Transverse colon (tissue), 4 donors: Measurements from ENCODE around the gene ZNF423. TPM values are rescaled to one million over a fixed set of nuclear protein-coding genes. Genes with fewer than 3 reads are reported as not detected.

Experiments
- DNase-seq: peaks from one replicate; pipeline ENCODE4 v3.0.0-alpha.2; 2019
- H3K27ac ChIP-seq, 4 donors: fragments of 200-600 bp; sonication (generic); 2 replicates each; pipeline ENCODE4 v1.5.1; 2016 to 2018; ENCODE audit warnings: inconsistent platforms in 4 of 4
- H3K27me3 ChIP-seq: fragments of 200-600 bp; sonication (generic); 2 replicates; pipeline ENCODE4 v1.5.1; 2017; ENCODE audit warnings: inconsistent platforms
- H3K36me3 ChIP-seq, 4 donors: fragments of 200-600 bp; sonication (generic); 2 replicates each; pipeline ENCODE4 v1.5.1; 2017 to 2019; ENCODE audit warnings: inconsistent platforms in 4 of 4
- H3K4me1 ChIP-seq, 4 donors: fragments of 200-600 bp; sonication (generic); 2 replicates each; pipeline ENCODE4 v1.5.1; 2017 to 2020; ENCODE audit warnings: inconsistent platforms in 4 of 4
- H3K4me3 ChIP-seq, 4 donors: fragments of 200-600 bp; sonication (generic); 1 replicate in 1 of 4; 2 replicates in 3 of 4; pipeline versions ENCODE4 v1.5.1 to v1.6.1; 2017 to 2019; ENCODE audit warnings: inconsistent platforms in 4 of 4
- H3K9me3 ChIP-seq, 2 donors: fragments of 200-600 bp; sonication (generic); 2 replicates each; pipeline ENCODE4 v1.5.1; 2017 to 2019; ENCODE audit warnings: inconsistent platforms in 2 of 2
- CTCF ChIP-seq, 5 experiments: fragments of 200-600 bp in 3 of 5; fragments of 450-650 bp in 2 of 5; sonication (generic) in 3 of 5; IDR thresholded peaks; 1 replicate in 2 of 5; 2 replicates in 3 of 5; pipeline ENCODE4 v1.5.1; 2016 to 2017; ENCODE audit warnings: antibody characterized with exemption in 5 of 5, inconsistent platforms in 3 of 5, mild to moderate bottlenecking in 2 of 5, moderate library complexity in 1 of 5
- EP300 ChIP-seq: sonication (generic); formaldehyde crosslinking; IDR thresholded peaks from one replicate; pipeline ENCODE4 v1.6.1; 2017; ENCODE audit warnings: antibody characterized with exemption, low read depth
- POLR2A ChIP-seq: fragments of 450-650 bp; IDR thresholded peaks from one replicate; pipeline ENCODE4 v1.6.1; 2016; ENCODE audit warnings: antibody characterized with exemption, mild to moderate bottlenecking, moderate library complexity
- POLR2AphosphoS5 ChIP-seq, 3 donors: sonication (generic); formaldehyde crosslinking; IDR thresholded peaks; one replicate each; pipeline ENCODE4 v1.6.1; 2016; ENCODE audit warnings: antibody characterized with exemption in 3 of 3
- WGBS, 2 donors: methylation state at CpG; one replicate each; pipeline ENCODE4 v1.1.5; 2018; ENCODE audit warnings: low coverage in 1 of 2; 5-methylcytosine and 5-hydroxymethylcytosine counted together
- in situ Hi-C, 4 donors: fragments of 200-750 bp; cut with MboI; loops; one replicate each; pipeline versions ENCODE4 v1.15.0 to v1.15.1; 2017; ENCODE audit warnings: low sequenced_read_pairs in 3 of 4, low pct_ligation_motif_present in 1 of 4, low pct_unique_long_range_greater_than_20kb in 1 of 4
- intact Hi-C: fragments of 100-400 bp; cut with DNase I; formaldehyde crosslinking; loops from one replicate; pipeline ENCODE4 v1.15.1; 2023; ENCODE audit warnings: low total_unique reads
- total RNA-seq, 4 donors: library from RNA; depleted of rRNA; stranded (reverse); fragments of >200 nt; gene quantifications; one replicate each; pipeline ENCODE4 v1.1.0, GENCODE V29; 2016

Gene ZNF423
- total RNA-seq, 4 donors from 2014 or later: 4.9 to 13.1 (median 7.2) TPM

- Histone ChIP-seq H3K27me3 (no peaks in the 10 kb centered on the region), H3K36me3 (no peaks in the 10 kb centered on the region), H3K4me1 (no peaks in the 10 kb centered on the region), H3K4me3 (no peak overlapping the region), H3K27ac (no peak overlapping the region), H3K9me3 (no peaks in the 10 kb centered on the region)
- intact Hi-C loops (loop anchor here (5.0 kb wide), 1 partner anchor 378 kb away; no protein-coding TSS in a partner anchor), in situ Hi-C loops (no loop called here)
- DNase-seq: no peak
- WGBS, 2 donors: 81 to 85% methylated on average over 5 to 10 of the region's 10 CpGs
- TF ChIP-seq POLR2A (no peak), EP300 (no peak), CTCF (IDR thresholded peaks at IDR 0.05) (no peak), POLR2AphosphoS5 (IDR thresholded peaks at IDR 0.05) (no peak)
Measured at GRCh38 chr16:49499414-49499785, 356.5 kb downstream of the ZNF423 start.

DNA sequence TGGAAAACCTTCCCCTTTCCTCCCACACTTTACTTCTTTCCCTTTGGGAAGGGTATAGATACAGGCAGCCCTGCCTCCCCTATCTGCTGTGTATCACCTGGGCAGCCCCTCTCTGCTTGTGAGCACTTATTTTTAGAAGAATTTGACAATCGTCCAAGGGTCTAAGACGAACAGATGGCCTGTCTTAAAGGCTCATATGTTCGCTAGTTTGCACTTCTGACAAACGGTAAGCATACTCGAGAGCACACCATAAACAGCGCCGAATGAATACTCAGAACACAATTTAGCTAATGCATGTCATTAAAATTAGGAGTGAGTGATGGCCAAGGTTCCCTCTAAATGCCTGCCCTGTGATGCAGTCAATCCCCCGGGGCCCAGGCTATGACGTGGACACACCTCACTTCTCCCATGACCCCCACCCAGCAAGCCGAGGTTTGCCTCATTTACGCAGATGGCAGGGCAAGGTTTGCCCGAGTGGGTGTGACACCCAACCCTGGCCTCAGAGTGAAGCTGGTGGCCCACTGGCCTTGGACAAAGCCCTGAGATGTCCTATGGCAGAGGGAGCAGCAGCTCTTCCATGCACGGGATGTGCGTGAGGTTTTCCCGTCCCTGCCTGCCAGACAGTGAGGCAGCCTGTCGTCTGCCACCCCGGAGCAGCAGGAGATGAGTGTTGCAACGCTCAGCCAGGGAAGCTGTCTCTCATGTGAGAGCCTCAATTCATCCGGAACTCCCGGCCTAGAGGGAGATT is 357.1 kb downstream of the ZNF423 start:
- in situ Hi-C loops: no loop called here
- H3K36me3 ChIP-seq: no peaks in the 10 kb centered on the region
- H3K4me1 ChIP-seq: no peaks in the 10 kb centered on the region
- no peak overlapping the region for H3K4me3 ChIP-seq
- no peaks in the 10 kb centered on the region for H3K27me3 ChIP-seq
- intact Hi-C loops: loop anchor here (5.0 kb wide), 1 partner anchor 378 kb away; no protein-coding TSS in a partner anchor
- no peak for DNase-seq
- H3K27ac ChIP-seq: no peak overlapping the region
- WGBS, 2 donors: 66 to 69% methylated on average over 3 to 20 of the region's 20 CpGs
- no peak for TF ChIP-seq POLR2A
- TF ChIP-seq POLR2AphosphoS5 (IDR thresholded peaks at IDR 0.05): no peak
- no peak for TF ChIP-seq CTCF (IDR thresholded peaks at IDR 0.05)
- TF ChIP-seq EP300: no peak
- no peaks in the 10 kb centered on the region for H3K9me3 ChIP-seq

GRCh38 chr16:49498264-49498663 is 357.6 kb downstream of the ZNF423 start:
- TF ChIP-seq POLR2AphosphoS5 (IDR thresholded peaks at IDR 0.05): no peak
- no peak for TF ChIP-seq CTCF (IDR thresholded peaks at IDR 0.05)
- TF ChIP-seq POLR2A: no peak
- TF ChIP-seq EP300: no peak
- H3K36me3 ChIP-seq: no peaks in the 10 kb centered on the region
- H3K4me3 ChIP-seq: no peak overlapping the region
- intact Hi-C loops (loop anchor here (5.0 kb wide), 1 partner anchor 379 kb away; no protein-coding TSS in a partner anchor), in situ Hi-C loops (no loop called here)
- no peaks in the 10 kb centered on the region for H3K27me3 ChIP-seq
- H3K4me1 ChIP-seq: no peaks in the 10 kb centered on the region
- no peaks in the 10 kb centered on the region for H3K9me3 ChIP-seq
- DNase-seq: no peak
- WGBS, 2 donors: 77% methylated on average over 3 of the region's 3 CpGs; no CpG with 5 or more reads in 1 of the 2 donors
- H3K27ac ChIP-seq: no peak overlapping the region

GRCh38 chr16:49497466-49497865 is 358.4 kb downstream of the ZNF423 start:
- Histone ChIP-seq H3K27me3 (no peaks in the 10 kb centered on the region), H3K4me1 (peaks cover 0 to 2% (median under 1%) of the 10 kb centered on the region in 4 donors), H3K27ac (no peak overlapping the region), H3K36me3 (no peaks in the 10 kb centered on the region), H3K4me3 (no peak overlapping the region), H3K9me3 (no peaks in the 10 kb centered on the region)
- no peak for DNase-seq
- in situ Hi-C loops: no loop called here
- intact Hi-C loops: loop anchor here (5.0 kb wide), 1 partner anchor 380 kb away; no protein-coding TSS in a partner anchor
- TF ChIP-seq CTCF (IDR thresholded peaks at IDR 0.05) (no peak), EP300 (no peak), POLR2A (no peak), POLR2AphosphoS5 (IDR thresholded peaks at IDR 0.05) (no peak)
- 87% methylated on average over 6 of the region's 6 CpGs; no CpG with 5 or more reads in 1 of the 2 donors for WGBS, 2 donors
